ENCODE measurements around the gene ABLIM3. TPM values are rescaled to one million over a fixed set of nuclear protein-coding genes. Genes with fewer than 3 reads are reported as not detected.

Gene ABLIM3
- total and polyA plus RNA-seq, 9 of the 15 experiments (the other 6 are each of a cell fraction or from before 2014, with no cell fraction given), result 0.03 to 0.38 (median 0.11) TPM

DNA sequence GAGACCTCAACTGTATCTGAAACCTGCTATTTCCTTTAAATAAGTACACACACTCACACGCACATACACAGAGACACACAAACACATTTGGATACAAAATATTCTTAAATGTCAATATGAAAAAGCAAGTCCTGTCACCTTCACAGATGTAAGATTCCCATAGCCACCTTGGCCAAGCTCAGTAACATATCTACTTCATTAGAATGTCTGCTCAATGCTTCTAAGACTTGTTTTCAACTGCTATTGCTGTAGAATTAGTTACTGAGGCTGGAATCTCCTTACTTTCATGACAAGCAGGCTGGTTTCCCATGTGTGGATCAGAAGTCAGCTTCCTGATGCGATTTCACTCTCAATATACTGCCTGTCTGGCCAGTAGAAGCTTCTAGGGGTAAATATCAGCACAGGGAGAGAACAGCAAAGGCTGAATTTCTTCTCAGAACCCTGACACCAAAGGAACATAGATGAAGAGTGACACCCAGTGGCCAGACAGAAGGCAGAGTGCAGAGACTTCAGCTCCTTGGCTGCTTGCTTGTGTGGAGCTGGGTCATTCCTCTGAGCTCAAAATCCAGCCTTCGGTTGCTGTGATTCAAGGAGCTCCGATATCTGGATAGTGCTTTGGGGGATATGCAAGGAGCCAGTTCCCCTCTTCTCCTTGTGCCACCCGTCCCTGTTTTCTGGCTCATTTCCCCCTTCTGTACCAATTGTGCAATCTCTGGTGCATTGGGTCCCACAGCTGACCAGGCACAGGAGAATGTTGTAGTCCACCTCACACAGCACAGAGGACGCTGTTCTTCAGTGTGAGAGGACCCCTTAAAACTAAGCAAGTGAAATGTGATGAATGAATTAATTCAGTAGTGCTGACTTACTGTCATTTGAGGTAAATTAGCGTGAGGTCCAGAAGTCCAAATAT, 26.6 kb upstream of the ABLIM3 start (continued):
- TF ChIP-seq, protein P1, sequence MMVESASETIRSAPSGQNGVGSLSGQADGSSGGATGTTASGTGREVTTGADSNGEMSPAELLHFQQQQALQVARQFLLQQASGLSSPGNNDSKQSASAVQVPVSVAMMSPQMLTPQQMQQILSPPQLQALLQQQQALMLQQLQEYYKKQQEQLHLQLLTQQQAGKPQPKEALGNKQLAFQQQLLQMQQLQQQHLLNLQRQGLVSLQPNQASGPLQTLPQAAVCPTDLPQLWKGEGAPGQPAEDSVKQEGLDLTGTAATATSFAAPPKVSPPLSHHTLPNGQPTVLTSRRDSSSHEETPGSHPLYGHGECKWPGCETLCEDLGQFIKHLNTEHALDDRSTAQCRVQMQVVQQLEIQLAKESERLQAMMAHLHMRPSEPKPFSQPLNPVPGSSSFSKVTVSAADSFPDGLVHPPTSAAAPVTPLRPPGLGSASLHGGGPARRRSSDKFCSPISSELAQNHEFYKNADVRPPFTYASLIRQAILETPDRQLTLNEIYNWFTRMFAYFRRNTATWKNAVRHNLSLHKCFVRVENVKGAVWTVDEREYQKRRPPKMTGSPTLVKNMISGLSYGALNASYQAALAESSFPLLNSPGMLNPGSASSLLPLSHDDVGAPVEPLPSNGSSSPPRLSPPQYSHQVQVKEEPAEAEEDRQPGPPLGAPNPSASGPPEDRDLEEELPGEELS (CRISPR knock-in tag; IDR thresholded peaks at IDR 0.05; ENCODE audit: borderline replicate concordance), result no peak
- TF ChIP-seq CBX1 (IDR thresholded peaks at IDR 0.05; ENCODE audit: low read depth), result no peak
- TF ChIP-seq STAG1 (CRISPR knock-in tag; IDR thresholded peaks at IDR 0.05; ENCODE audit: borderline replicate concordance), result peak; percentile 36; the same call in 1 of the 2 replicates
- TF ChIP-seq, protein P2, sequence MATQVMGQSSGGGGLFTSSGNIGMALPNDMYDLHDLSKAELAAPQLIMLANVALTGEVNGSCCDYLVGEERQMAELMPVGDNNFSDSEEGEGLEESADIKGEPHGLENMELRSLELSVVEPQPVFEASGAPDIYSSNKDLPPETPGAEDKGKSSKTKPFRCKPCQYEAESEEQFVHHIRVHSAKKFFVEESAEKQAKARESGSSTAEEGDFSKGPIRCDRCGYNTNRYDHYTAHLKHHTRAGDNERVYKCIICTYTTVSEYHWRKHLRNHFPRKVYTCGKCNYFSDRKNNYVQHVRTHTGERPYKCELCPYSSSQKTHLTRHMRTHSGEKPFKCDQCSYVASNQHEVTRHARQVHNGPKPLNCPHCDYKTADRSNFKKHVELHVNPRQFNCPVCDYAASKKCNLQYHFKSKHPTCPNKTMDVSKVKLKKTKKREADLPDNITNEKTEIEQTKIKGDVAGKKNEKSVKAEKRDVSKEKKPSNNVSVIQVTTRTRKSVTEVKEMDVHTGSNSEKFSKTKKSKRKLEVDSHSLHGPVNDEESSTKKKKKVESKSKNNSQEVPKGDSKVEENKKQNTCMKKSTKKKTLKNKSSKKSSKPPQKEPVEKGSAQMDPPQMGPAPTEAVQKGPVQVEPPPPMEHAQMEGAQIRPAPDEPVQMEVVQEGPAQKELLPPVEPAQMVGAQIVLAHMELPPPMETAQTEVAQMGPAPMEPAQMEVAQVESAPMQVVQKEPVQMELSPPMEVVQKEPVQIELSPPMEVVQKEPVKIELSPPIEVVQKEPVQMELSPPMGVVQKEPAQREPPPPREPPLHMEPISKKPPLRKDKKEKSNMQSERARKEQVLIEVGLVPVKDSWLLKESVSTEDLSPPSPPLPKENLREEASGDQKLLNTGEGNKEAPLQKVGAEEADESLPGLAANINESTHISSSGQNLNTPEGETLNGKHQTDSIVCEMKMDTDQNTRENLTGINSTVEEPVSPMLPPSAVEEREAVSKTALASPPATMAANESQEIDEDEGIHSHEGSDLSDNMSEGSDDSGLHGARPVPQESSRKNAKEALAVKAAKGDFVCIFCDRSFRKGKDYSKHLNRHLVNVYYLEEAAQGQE (IDR thresholded peaks at IDR 0.05; ENCODE audit: borderline replicate concordance), result peak; percentile 80
- TF ChIP-seq, protein P2 (CRISPR knock-in tag; IDR thresholded peaks at IDR 0.05; ENCODE audit: low read depth), result no peak
- TF ChIP-seq GABPA (tag; conservative IDR thresholded peaks at IDR 0.05; ENCODE audit: low read depth), result no peak
- TF ChIP-seq FOXJ2 (tag; IDR thresholded peaks at IDR 0.05), result no peak
- TF ChIP-seq, protein P3, sequence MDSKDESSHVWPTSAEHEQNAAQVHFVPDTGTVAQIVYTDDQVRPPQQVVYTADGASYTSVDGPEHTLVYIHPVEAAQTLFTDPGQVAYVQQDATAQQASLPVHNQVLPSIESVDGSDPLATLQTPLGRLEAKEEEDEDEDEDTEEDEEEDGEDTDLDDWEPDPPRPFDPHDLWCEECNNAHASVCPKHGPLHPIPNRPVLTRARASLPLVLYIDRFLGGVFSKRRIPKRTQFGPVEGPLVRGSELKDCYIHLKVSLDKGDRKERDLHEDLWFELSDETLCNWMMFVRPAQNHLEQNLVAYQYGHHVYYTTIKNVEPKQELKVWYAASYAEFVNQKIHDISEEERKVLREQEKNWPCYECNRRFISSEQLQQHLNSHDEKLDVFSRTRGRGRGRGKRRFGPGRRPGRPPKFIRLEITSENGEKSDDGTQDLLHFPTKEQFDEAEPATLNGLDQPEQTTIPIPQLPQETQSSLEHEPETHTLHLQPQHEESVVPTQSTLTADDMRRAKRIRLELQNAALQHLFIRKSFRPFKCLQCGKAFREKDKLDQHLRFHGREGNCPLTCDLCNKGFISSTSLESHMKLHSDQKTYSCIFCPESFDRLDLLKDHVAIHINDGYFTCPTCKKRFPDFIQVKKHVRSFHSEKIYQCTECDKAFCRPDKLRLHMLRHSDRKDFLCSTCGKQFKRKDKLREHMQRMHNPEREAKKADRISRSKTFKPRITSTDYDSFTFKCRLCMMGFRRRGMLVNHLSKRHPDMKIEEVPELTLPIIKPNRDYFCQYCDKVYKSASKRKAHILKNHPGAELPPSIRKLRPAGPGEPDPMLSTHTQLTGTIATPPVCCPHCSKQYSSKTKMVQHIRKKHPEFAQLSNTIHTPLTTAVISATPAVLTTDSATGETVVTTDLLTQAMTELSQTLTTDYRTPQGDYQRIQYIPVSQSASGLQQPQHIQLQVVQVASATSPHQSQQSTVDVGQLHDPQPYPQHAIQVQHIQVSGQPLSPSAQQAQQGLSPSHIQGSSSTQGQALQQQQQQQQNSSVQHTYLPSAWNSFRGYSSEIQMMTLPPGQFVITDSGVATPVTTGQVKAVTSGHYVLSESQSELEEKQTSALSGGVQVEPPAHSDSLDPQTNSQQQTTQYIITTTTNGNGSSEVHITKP (IDR thresholded peaks at IDR 0.05; ENCODE audit: partially characterized antibody), result no peak
- TF ChIP-seq KHSRP (IDR thresholded peaks at IDR 0.05), result no peak
- no peak for TF ChIP-seq CEBPG (CRISPR knock-in tag; IDR thresholded peaks at IDR 0.05)
- peak in 1 of 2 experiments; percentile 70; a peak in 2 of 4 replicates for TF ChIP-seq CEBPG (tag; conservative IDR thresholded peaks at IDR 0.05 in 1 of 2, IDR thresholded peaks at IDR 0.05 in 1 of 2)
- TF ChIP-seq DMBX1 (CRISPR knock-in tag; IDR thresholded peaks at IDR 0.05; ENCODE audit: borderline replicate concordance), result no peak
- TF ChIP-seq SMC3 (conservative IDR thresholded peaks at IDR 0.05; ENCODE audit: insufficient read depth, low read depth, low read length), result peak; percentile 45; the same call in 1 of the 2 replicates

All from K562 (cell line).